Trophoblast cell (in vitro differentiated cells and primary cell): Measurements from ENCODE around the gene INTS1.

Experiments used
- DNase-seq, 2 donors: peaks; one replicate each; pipeline ENCODE4 v3.0.0-alpha.2; 2016
- H2AFZ ChIP-seq: 2 replicates; pipeline ENCODE4 v1.6.1; 2013; ENCODE audit warnings: low read length, moderate library complexity, mild to moderate bottlenecking; ENCODE audit not compliant: insufficient read depth, poor library complexity
- H2AK5ac ChIP-seq: 2 replicates; pipeline ENCODE4 v1.6.1; 2013; ENCODE audit warnings: mild to moderate bottlenecking, low read length
- H2BK120ac ChIP-seq: 2 replicates; pipeline ENCODE4 v1.6.1; 2013; ENCODE audit warnings: low read length, mild to moderate bottlenecking, moderate library complexity; ENCODE audit not compliant: insufficient read depth, poor library complexity
- H2BK12ac ChIP-seq: 2 replicates; pipeline ENCODE4 v1.6.1; 2013; ENCODE audit warnings: mild to moderate bottlenecking, low read length, moderate library complexity
- H2BK5ac ChIP-seq: 2 replicates; pipeline ENCODE4 v1.6.1; 2013; ENCODE audit warnings: low read length, low read depth, moderate library complexity, mild to moderate bottlenecking; ENCODE audit not compliant: poor library complexity
- H3K14ac ChIP-seq: 2 replicates; pipeline ENCODE4 v1.6.1; 2013; ENCODE audit warnings: mild to moderate bottlenecking, low read length
- H3K18ac ChIP-seq: 2 replicates; pipeline ENCODE4 v1.6.1; 2013; ENCODE audit warnings: mild to moderate bottlenecking, low read length
- H3K23ac ChIP-seq: 2 replicates; pipeline ENCODE4 v1.6.1; 2013; ENCODE audit warnings: low read length
- H3K27ac ChIP-seq: 2 replicates; pipeline ENCODE4 v1.5.1; 2013; ENCODE audit warnings: low read depth, mild to moderate bottlenecking, inconsistent platforms, low read length, moderate library complexity
- H3K27me3 ChIP-seq: 2 replicates; pipeline ENCODE4 v1.6.1; 2013; ENCODE audit warnings: inconsistent platforms, mild to moderate bottlenecking, low read length, moderate library complexity; ENCODE audit not compliant: insufficient read depth
- H3K36me3 ChIP-seq, 2 experiments: 1 replicate in 1 of 2; 2 replicates in 1 of 2; pipeline ENCODE4 v1.6.1; 2013; ENCODE audit warnings: low read length in 2 of 2, mild to moderate bottlenecking in 2 of 2, moderate library complexity in 1 of 2; ENCODE audit not compliant: insufficient read depth in 2 of 2, control insufficient read depth in 1 of 2
- H3K4ac ChIP-seq: 2 replicates; pipeline ENCODE4 v1.6.1; 2013; ENCODE audit warnings: low read depth, mild to moderate bottlenecking, low read length, moderate library complexity
- H3K4me1 ChIP-seq, 2 experiments: 1 replicate in 1 of 2; 2 replicates in 1 of 2; pipeline ENCODE4 v1.6.1; 2013; ENCODE audit warnings: low read length in 2 of 2, mild to moderate bottlenecking in 2 of 2, moderate library complexity in 1 of 2; ENCODE audit not compliant: insufficient read depth in 2 of 2, control insufficient read depth in 1 of 2
- H3K4me2 ChIP-seq: 2 replicates; pipeline ENCODE4 v1.6.1; 2013; ENCODE audit warnings: inconsistent platforms, mild to moderate bottlenecking, low read length, moderate library complexity
- H3K4me3 ChIP-seq: 2 replicates; pipeline ENCODE4 v1.5.1; 2013; ENCODE audit warnings: mild to moderate bottlenecking, low read depth, low read length, inconsistent platforms
- H3K79me1 ChIP-seq: one replicate; pipeline ENCODE4 v1.6.1; 2013; ENCODE audit warnings: low read length
- H3K79me2 ChIP-seq: 2 replicates; pipeline ENCODE4 v1.6.1; 2013; ENCODE audit warnings: low read length, mild to moderate bottlenecking; ENCODE audit not compliant: control insufficient read depth, insufficient read depth, poor library complexity
- H3K9ac ChIP-seq: 2 replicates; pipeline ENCODE4 v1.6.1; 2013; ENCODE audit warnings: mild to moderate bottlenecking, low read length
- H3K9me3 ChIP-seq: 2 replicates; pipeline ENCODE4 v1.6.1; 2013; ENCODE audit warnings: low read depth, mild to moderate bottlenecking, control low read depth, inconsistent platforms, low read length; ENCODE audit not compliant: insufficient read depth
- H4K12ac ChIP-seq: 2 replicates; pipeline ENCODE4 v1.6.1; 2013; ENCODE audit warnings: low read depth, mild to moderate bottlenecking, low read length, moderate library complexity
- H4K8ac ChIP-seq: 2 replicates; pipeline ENCODE4 v1.6.1; 2013; ENCODE audit warnings: low read depth, mild to moderate bottlenecking, low read length, moderate library complexity
- H4K91ac ChIP-seq: one replicate; pipeline ENCODE4 v1.6.1; 2013; ENCODE audit warnings: low read depth, mild to moderate bottlenecking, low read length, moderate library complexity
- WGBS: extraction: QIAGEN DNeasy Blood & Tissue Kit; methylation state at CpG from one replicate; pipeline ENCODE4 v1.1.7; 2013; ENCODE audit warnings: missing lambda C conversion rate; ENCODE audit not compliant: insufficient read length, insufficient coverage; ENCODE audit errors: extremely low coverage; 5-methylcytosine and 5-hydroxymethylcytosine counted together

Gene INTS1

DNA sequence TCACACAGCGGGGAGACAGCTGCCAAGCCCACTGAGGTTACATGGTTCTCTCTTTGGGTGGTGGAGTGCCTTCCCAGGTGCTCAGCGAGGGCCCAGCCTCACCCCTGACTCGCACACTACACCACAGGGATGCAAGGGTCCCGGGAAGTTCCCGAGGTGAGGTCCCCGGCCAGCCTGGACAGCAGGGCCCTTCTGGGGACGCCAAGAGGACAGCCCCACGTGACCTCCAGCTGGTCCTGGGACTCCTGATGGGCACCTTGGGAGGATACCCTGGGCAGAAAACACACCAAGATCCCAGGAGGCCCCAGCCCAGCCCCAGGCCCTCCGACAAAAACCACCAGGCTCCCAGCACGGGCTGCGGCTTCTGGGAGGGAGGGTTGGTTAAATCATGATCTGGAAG is 53.2 kb downstream of the INTS1 start:
- Histone ChIP-seq H3K79me2 (peaks cover 7% of the 10 kb centered on the region), H3K4me2 (no peak overlapping the region), H2AFZ (no peak overlapping the region), H4K91ac (peak overlapping the region; percentile 63), H3K27me3 (no peaks in the 10 kb centered on the region), H3K23ac (no peak overlapping the region), H3K18ac (peak overlapping the region; percentile 34), H3K4me1 (peaks cover 40 to 41% of the 10 kb centered on the region in 2 experiments), H3K14ac (peak overlapping the region; percentile 4), H4K12ac (no peak overlapping the region), H2BK5ac (no peak overlapping the region), H3K9ac (no peak overlapping the region), H3K4me3 (no peak overlapping the region), H2AK5ac (peak overlapping the region; percentile 3), H3K27ac (no peak overlapping the region), H3K4ac (no peak overlapping the region), H3K9me3 (no peaks in the 10 kb centered on the region), H3K36me3 (peaks cover 2 to 3% of the 10 kb centered on the region in 2 experiments), H4K8ac (no peak overlapping the region), H3K79me1 (peaks cover 22% of the 10 kb centered on the region), H2BK120ac (no peak overlapping the region), H2BK12ac (peak overlapping the region; percentile 5)
- no peak for DNase-seq
- WGBS, result no CpG with 5 or more reads among the region's 11 CpGs

DNA sequence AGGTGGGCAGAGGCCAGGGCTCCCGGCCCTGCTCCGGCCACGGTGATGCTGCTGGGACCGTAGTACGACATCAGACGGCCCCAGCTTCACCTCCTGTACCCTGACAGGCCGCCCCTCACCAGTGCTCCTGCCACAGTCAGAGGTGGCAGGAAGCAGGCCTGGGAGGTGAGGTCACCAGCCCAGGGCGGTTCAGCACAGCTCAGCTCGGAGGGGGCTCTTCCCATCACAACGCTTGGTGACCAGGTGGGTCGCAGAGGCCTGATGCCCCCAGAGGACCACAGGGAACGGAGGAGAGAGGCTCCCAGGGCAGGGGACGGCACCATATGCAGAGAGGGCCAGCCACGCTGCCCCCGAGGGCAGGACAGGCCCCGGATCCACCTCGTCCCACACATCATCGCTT is 53.8 kb downstream of the INTS1 start:
- no peak overlapping the region for H3K9ac ChIP-seq

DNA sequence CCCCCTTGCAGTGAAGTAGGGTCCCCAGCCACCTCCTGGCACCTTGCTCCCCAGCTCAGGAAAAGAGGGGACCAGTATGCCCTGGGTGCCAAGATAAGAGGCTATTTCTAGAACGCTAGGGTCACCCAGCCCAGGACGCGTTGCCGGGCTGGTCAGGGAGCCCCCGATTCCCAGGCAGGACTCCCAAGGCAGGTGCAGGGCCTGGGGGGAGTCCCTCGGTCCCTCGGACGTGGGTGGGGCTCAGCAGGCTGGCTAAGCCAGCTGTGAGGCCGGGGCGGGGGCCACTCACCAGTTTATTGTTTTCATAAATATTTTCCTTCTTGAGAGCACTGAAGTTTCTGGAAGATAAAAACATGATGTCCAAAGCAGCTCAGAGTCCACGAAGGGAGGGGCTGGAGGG is 54.2 kb downstream of the INTS1 start:
- Histone ChIP-seq H3K4me3 (no peak overlapping the region), H3K4me2 (no peak overlapping the region), H3K14ac (no peak overlapping the region), H4K91ac (no peak overlapping the region), H2BK120ac (no peak overlapping the region), H2BK12ac (no peak overlapping the region), H2BK5ac (no peak overlapping the region), H3K23ac (no peak overlapping the region), H2AFZ (no peak overlapping the region), H3K79me1 (peaks cover 20% of the 10 kb centered on the region), H3K18ac (no peak overlapping the region), H3K27ac (no peak overlapping the region), H4K8ac (no peak overlapping the region), H3K79me2 (peaks cover 6% of the 10 kb centered on the region), H3K9ac (no peak overlapping the region), H3K4ac (no peak overlapping the region), H3K9me3 (peaks cover 3% of the 10 kb centered on the region), H3K4me1 (peaks cover 31 to 32% of the 10 kb centered on the region in 2 experiments), H3K36me3 (peaks cover 2 to 3% of the 10 kb centered on the region in 2 experiments), H4K12ac (peak overlapping the region; percentile 31), H2AK5ac (no peak overlapping the region), H3K27me3 (no peaks in the 10 kb centered on the region)
- DNase-seq, result no peak
- WGBS, result no CpG with 5 or more reads among the region's 11 CpGs

More for the DNA sequence above, 53.8 kb downstream of the INTS1 start:
- H4K8ac ChIP-seq, result no peak overlapping the region
- H3K14ac ChIP-seq, result peak overlapping the region; percentile 26
- peak overlapping the region; percentile 50 for H2AK5ac ChIP-seq
- H3K36me3 ChIP-seq, result peaks cover 2 to 3% of the 10 kb centered on the region in 2 experiments
- H3K4me2 ChIP-seq, result no peak overlapping the region
- no CpG with 5 or more reads among the region's 18 CpGs for WGBS
- H3K27ac ChIP-seq, result no peak overlapping the region
- H4K12ac ChIP-seq, result peak overlapping the region; percentile 31
- peak overlapping the region; percentile 27 for H2BK12ac ChIP-seq
- DNase-seq, result no peak
- no peak overlapping the region for H3K4me3 ChIP-seq
- peak overlapping the region; percentile 63 for H4K91ac ChIP-seq
- peaks cover 35 to 37% of the 10 kb centered on the region in 2 experiments for H3K4me1 ChIP-seq
- peak overlapping the region; percentile 34 for H3K18ac ChIP-seq
- no peaks in the 10 kb centered on the region for H3K27me3 ChIP-seq
- no peak overlapping the region for H3K4ac ChIP-seq
- no peak overlapping the region for H3K23ac ChIP-seq
- H3K79me2 ChIP-seq, result peaks cover 7% of the 10 kb centered on the region
- no peak overlapping the region for H2BK120ac ChIP-seq
- peaks cover 2% of the 10 kb centered on the region for H3K9me3 ChIP-seq
- no peak overlapping the region for H2AFZ ChIP-seq
- peaks cover 22% of the 10 kb centered on the region for H3K79me1 ChIP-seq
- H2BK5ac ChIP-seq, result no peak overlapping the region

DNA sequence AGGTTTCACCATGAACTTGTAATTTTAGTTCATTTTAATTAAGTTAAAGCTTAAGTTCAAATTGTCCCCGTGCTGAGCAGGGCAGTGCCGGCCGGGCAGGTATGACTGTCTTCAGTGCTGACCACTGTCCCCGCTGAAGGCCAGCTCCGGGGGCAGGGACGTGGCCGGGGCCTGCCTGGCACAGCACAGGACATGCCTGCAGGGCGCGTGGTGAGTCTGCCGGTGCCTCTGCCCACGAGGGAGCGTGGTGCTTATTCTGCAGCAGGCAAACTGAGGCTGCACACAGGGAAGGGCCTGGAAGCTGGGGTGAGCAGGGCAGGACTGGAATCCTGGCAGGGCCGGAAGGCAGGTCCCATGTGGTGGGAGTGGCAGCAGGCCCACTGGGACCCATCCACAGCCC is 54.7 kb downstream of the INTS1 start:
- Histone ChIP-seq H3K79me1 (peaks cover 16% of the 10 kb centered on the region), H3K9me3 (peaks cover 3% of the 10 kb centered on the region), H3K27ac (no peak overlapping the region), H3K4ac (no peak overlapping the region), H4K12ac (no peak overlapping the region), H3K4me2 (no peak overlapping the region), H3K18ac (no peak overlapping the region), H3K27me3 (no peaks in the 10 kb centered on the region), H4K8ac (no peak overlapping the region), H2BK5ac (no peak overlapping the region), H2AFZ (no peak overlapping the region), H3K79me2 (peaks cover 2% of the 10 kb centered on the region), H2BK120ac (no peak overlapping the region), H2AK5ac (no peak overlapping the region), H3K9ac (no peak overlapping the region), H3K36me3 (peaks cover 2 to 3% of the 10 kb centered on the region in 2 experiments), H3K4me3 (no peak overlapping the region), H3K4me1 (peaks cover 26 to 28% of the 10 kb centered on the region in 2 experiments), H3K23ac (no peak overlapping the region), H3K14ac (no peak overlapping the region), H4K91ac (no peak overlapping the region), H2BK12ac (no peak overlapping the region)
- DNase-seq, result no peak
- no CpG with 5 or more reads among the region's 13 CpGs for WGBS
